Esophagus (tissue), 2 donors: ENCODE data around the gene CSE1L. TPM values are rescaled to one million over a fixed set of nuclear protein-coding genes. Genes with fewer than 3 reads are reported as not detected.
"Not testable (repeated sequence)": the region's sequence is repeated elsewhere in the genome, so short reads cannot be mapped to it uniquely, and the experiment has no call there.

Experiments
- H3K27ac ChIP-seq, 2 donors: one replicate each; pipeline ENCODE4 v1.5.1; 2013; ENCODE audit warnings: low read depth in 2 of 2, mild to moderate bottlenecking in 2 of 2, inconsistent platforms in 1 of 2, low read length in 1 of 2, moderate library complexity in 1 of 2
- H3K27me3 ChIP-seq, 2 donors: one replicate each; pipeline ENCODE4 v1.6.1; 2013; ENCODE audit warnings: low read length in 2 of 2, control low read depth in 1 of 2, mild to moderate bottlenecking in 1 of 2; ENCODE audit not compliant: insufficient read depth in 2 of 2, control insufficient read depth in 1 of 2
- H3K36me3 ChIP-seq, 2 donors: one replicate each; pipeline ENCODE4 v1.6.1; 2013; ENCODE audit warnings: low read length in 1 of 2; ENCODE audit not compliant: control insufficient read depth in 2 of 2, insufficient read depth in 2 of 2
- H3K4me1 ChIP-seq, 2 donors: one replicate each; pipeline ENCODE4 v1.6.1; 2013; ENCODE audit warnings: low read length in 1 of 2; ENCODE audit not compliant: control insufficient read depth in 2 of 2, insufficient read depth in 2 of 2
- H3K4me3 ChIP-seq, 2 donors: one replicate each; pipeline ENCODE4 v1.5.1; 2013; ENCODE audit warnings: low read length in 2 of 2, mild to moderate bottlenecking in 2 of 2, low read depth in 1 of 2, moderate library complexity in 1 of 2
- H3K9me3 ChIP-seq, 2 donors: one replicate each; pipeline ENCODE4 v1.6.1; 2013; ENCODE audit warnings: mild to moderate bottlenecking in 2 of 2, low read depth in 1 of 2, low read length in 1 of 2, moderate library complexity in 1 of 2; ENCODE audit not compliant: control insufficient read depth in 2 of 2, insufficient read depth in 1 of 2
- WGBS, 2 donors: extraction: QIAGEN DNeasy Blood & Tissue Kit; methylation state at CpG; one replicate each; pipeline ENCODE4 v1.1.7; 2013; 5-methylcytosine and 5-hydroxymethylcytosine counted together
- polyA plus RNA-seq, 2 donors: library from polyadenylated mRNA; stranded (reverse); fragments of 200-250 nt; gene quantifications; one replicate each; pipeline ENCODE4 v1.2.3, GENCODE V29; 2013
- donor health status: healthy with polysubstance abuse.
- donor health status: Bipolar disorder and iron deficiency.

CSE1L gene
- polyA plus RNA-seq, 2 donors, result 23.1 to 37.8 TPM

- H3K4me1 ChIP-seq, result no peaks in the 10 kb centered on the region
- WGBS, 2 donors, result 62 to 78% methylated on average over 4 of the region's 4 CpGs
- H3K9me3 ChIP-seq, result no peaks in the 10 kb centered on the region
- H3K27ac ChIP-seq, result no peak overlapping the region
- no peak overlapping the region for H3K4me3 ChIP-seq
- H3K27me3 ChIP-seq, result no peaks in the 10 kb centered on the region
- H3K36me3 ChIP-seq, result peaks cover 0 to 2% of the 10 kb centered on the region in 2 donors
Measured at GRCh38 chr20:49054056-49054643, 8.0 kb downstream of the CSE1L start.

GRCh38 chr20:49063279-49063678, 17.2 kb downstream of the CSE1L start:
- peaks cover 5 to 9% of the 10 kb centered on the region in 2 donors for H3K36me3 ChIP-seq

GRCh38 chr20:49074521-49074920, 28.4 kb downstream of the CSE1L start:
- Histone ChIP-seq H3K4me1 (no peaks in the 10 kb centered on the region), H3K27ac (no peak overlapping the region), H3K9me3 (no peaks in the 10 kb centered on the region), H3K27me3 (no peaks in the 10 kb centered on the region), H3K36me3 (peaks cover 3 to 6% of the 10 kb centered on the region in 2 donors), H3K4me3 (no peak overlapping the region)
- 89 to 90% methylated on average over 2 of the region's 2 CpGs for WGBS, 2 donors

More at GRCh38 chr20:49063279-49063678, 17.2 kb downstream of the CSE1L start:
- Histone ChIP-seq H3K4me3 (no peak overlapping the region), H3K4me1 (no peaks in the 10 kb centered on the region), H3K9me3 (no peaks in the 10 kb centered on the region), H3K27me3 (no peaks in the 10 kb centered on the region), H3K27ac (no peak overlapping the region)
- WGBS, 2 donors, result 89 to 95% methylated on average over 3 of the region's 3 CpGs

GRCh38 chr20:49078310-49078709, 32.2 kb downstream of the CSE1L start:
- Histone ChIP-seq H3K9me3 (no peaks in the 10 kb centered on the region), H3K36me3 (peaks cover 8 to 11% of the 10 kb centered on the region in 2 donors)
- 91 to 94% methylated on average over 3 of the region's 3 CpGs for WGBS, 2 donors

GRCh38 chr20:49082295-49082694, 36.2 kb downstream of the CSE1L start:
- H3K36me3 ChIP-seq, result peaks cover 9 to 14% of the 10 kb centered on the region in 2 donors
- H3K4me3 ChIP-seq, H3K27ac ChIP-seq, H3K27me3 ChIP-seq, H3K4me1 ChIP-seq, H3K9me3 ChIP-seq: not testable (repeated sequence)
- 88 to 92% methylated on average over 12 of the region's 12 CpGs for WGBS, 2 donors

More at GRCh38 chr20:49078310-49078709, 32.2 kb downstream of the CSE1L start:
- H3K4me3 ChIP-seq, result no peak overlapping the region
- H3K27me3 ChIP-seq, result no peaks in the 10 kb centered on the region
- no peaks in the 10 kb centered on the region for H3K4me1 ChIP-seq
- H3K27ac ChIP-seq, result no peak overlapping the region

GRCh38 chr20:49091104-49091503, 45.0 kb downstream of the CSE1L start:
- H3K36me3 ChIP-seq, result peaks cover 15 to 19% of the 10 kb centered on the region in 2 donors
- H3K27ac ChIP-seq, result no peak overlapping the region
- no peak overlapping the region for H3K4me3 ChIP-seq
- no peaks in the 10 kb centered on the region for H3K9me3 ChIP-seq
- H3K27me3 ChIP-seq, result no peaks in the 10 kb centered on the region
- WGBS, 2 donors, result 94 to 96% methylated on average over 8 of the region's 8 CpGs
- H3K4me1 ChIP-seq, result no peaks in the 10 kb centered on the region

- no peak overlapping the region for H3K27ac ChIP-seq
- H3K27me3 ChIP-seq, result no peaks in the 10 kb centered on the region
- H3K36me3 ChIP-seq, result peaks cover 15 to 16% of the 10 kb centered on the region in 2 donors
- WGBS, 2 donors, result 68 to 99% methylated on average over 1 of the region's 1 CpG
- H3K9me3 ChIP-seq, result no peaks in the 10 kb centered on the region
- no peak overlapping the region for H3K4me3 ChIP-seq
- no peaks in the 10 kb centered on the region for H3K4me1 ChIP-seq
Measured at GRCh38 chr20:49091762-49092161, 45.6 kb downstream of the CSE1L start.

GRCh38 chr20:49096203-49096730, 50.2 kb downstream of the CSE1L start:
- Histone ChIP-seq H3K4me1 (no peaks in the 10 kb centered on the region), H3K9me3 (no peaks in the 10 kb centered on the region), H3K27me3 (no peaks in the 10 kb centered on the region), H3K27ac (no peak overlapping the region), H3K4me3 (no peak overlapping the region), H3K36me3 (peaks cover 5 to 11% of the 10 kb centered on the region in 2 donors)
- WGBS, 2 donors, result 85 to 86% methylated on average over 7 of the region's 7 CpGs

- WGBS, 2 donors, result 93 to 94% methylated on average over 7 of the region's 7 CpGs
- H3K36me3 ChIP-seq, result peaks cover 5 to 13% of the 10 kb centered on the region in 2 donors
- no peak overlapping the region for H3K27ac ChIP-seq
- H3K9me3 ChIP-seq, result no peaks in the 10 kb centered on the region
- H3K27me3 ChIP-seq, result no peaks in the 10 kb centered on the region
- no peaks in the 10 kb centered on the region for H3K4me1 ChIP-seq
- H3K4me3 ChIP-seq, result no peak overlapping the region
Measured at GRCh38 chr20:49097159-49097558, 51.0 kb downstream of the CSE1L start.

- Histone ChIP-seq H3K4me3 (no peak overlapping the region), H3K9me3 (no peaks in the 10 kb centered on the region), H3K27me3 (no peaks in the 10 kb centered on the region), H3K36me3 (peaks cover 9 to 18% of the 10 kb centered on the region in 2 donors), H3K27ac (no peak overlapping the region), H3K4me1 (no peaks in the 10 kb centered on the region)
- 90 to 92% methylated on average over 4 of the region's 4 CpGs for WGBS, 2 donors
Measured at GRCh38 chr20:49098136-49098535, 52.0 kb downstream of the CSE1L start.
